HEK293 (cell line): ENCODE data around the gene FHIT.

Experiments
- CTCF ChIA-PET: fragments of 350-600 bp; formaldehyde crosslinking; extraction: SDS; loops from one replicate; lab custom pipeline; 2021; ENCODE audit warnings: antibody characterized with exemption; lab: Yijun Ruan, JAX
- POLR2A ChIA-PET: fragments of 300-600 bp; formaldehyde crosslinking; extraction: SDS; loops from one replicate; lab custom pipeline; 2020; ENCODE audit warnings: antibody characterized with exemption, inconsistent platforms; lab: Yijun Ruan, JAX
- H3K27ac ChIP-seq: fragments of 200-500 bp; sonication (Bioruptor generic); 2 replicates; pipeline ENCODE4 v1.5.1; 2014; ENCODE audit warnings: low read depth, low read length, control low read depth, inconsistent platforms; ENCODE audit errors: extremely low read depth
- H3K36me3 ChIP-seq, 2 experiments: fragments of 200-500 bp in 1 of 2; sonication (Bioruptor generic) in 1 of 2; 1 replicate in 1 of 2; 2 replicates in 1 of 2; pipeline ENCODE4 v1.5.1; 2014 to 2017; ENCODE audit warnings: inconsistent platforms in 2 of 2, low read length in 2 of 2; ENCODE audit not compliant: control insufficient read depth in 2 of 2, insufficient read depth in 1 of 2
- H3K4me1 ChIP-seq: fragments of 200-500 bp; sonication (Bioruptor generic); 2 replicates; pipeline ENCODE4 v1.5.1; 2014; ENCODE audit warnings: mild to moderate bottlenecking, low read length, inconsistent platforms; ENCODE audit not compliant: control insufficient read depth, insufficient read depth
- H3K4me3 ChIP-seq: 2 replicates; pipeline ENCODE4 v1.5.1; 2011; ENCODE audit warnings: low read depth, mild to moderate bottlenecking, control low read depth, low read length, moderate library complexity
- H3K9me3 ChIP-seq: fragments of 200-500 bp; sonication (Bioruptor generic); 2 replicates; pipeline ENCODE4 v1.5.1; 2014; ENCODE audit warnings: low read depth, low read length, inconsistent platforms; ENCODE audit not compliant: control insufficient read depth, insufficient read depth
- CTCF ChIP-seq: fragments of 450-650 bp; formaldehyde crosslinking; IDR thresholded peaks from 2 replicates; pipeline ENCODE4 v1.5.1; 2016; ENCODE audit warnings: missing biosample characterization, missing genetic modification characterization
- ELK4 ChIP-seq: IDR thresholded peaks from 2 replicates; pipeline ENCODE4 v1.6.1; 2011; ENCODE audit warnings: mild to moderate bottlenecking, low read depth, low read length, borderline replicate concordance
- GLIS1 ChIP-seq: fragments of 450-650 bp; formaldehyde crosslinking; IDR thresholded peaks from 2 replicates; pipeline ENCODE4 v1.5.1; 2016; ENCODE audit warnings: missing biosample characterization, missing genetic modification characterization
- PRDM6 ChIP-seq: fragments of 450-650 bp; formaldehyde crosslinking; IDR thresholded peaks from 2 replicates; pipeline ENCODE4 v1.5.1; 2017; ENCODE audit warnings: missing biosample characterization, missing genetic modification characterization
- YY2 ChIP-seq: fragments of 450-650 bp; formaldehyde crosslinking; IDR thresholded peaks from 2 replicates; pipeline ENCODE4 v1.5.1; 2016; ENCODE audit warnings: missing biosample characterization, missing genetic modification characterization
- ZBTB1 ChIP-seq: fragments of 450-650 bp; formaldehyde crosslinking; IDR thresholded peaks from 2 replicates; pipeline ENCODE4 v1.5.1; 2016; ENCODE audit warnings: missing biosample characterization, missing genetic modification characterization
- ZBTB44 ChIP-seq: fragments of 450-650 bp; IDR thresholded peaks from 2 replicates; pipeline ENCODE4 v1.5.1; 2018; ENCODE audit warnings: missing biosample characterization, mild to moderate bottlenecking, missing genetic modification characterization
- ZNF280C ChIP-seq: fragments of 450-650 bp; formaldehyde crosslinking; IDR thresholded peaks from 2 replicates; pipeline ENCODE4 v1.5.1; 2016; ENCODE audit warnings: missing biosample characterization, missing genetic modification characterization
- ZNF302 ChIP-seq: fragments of 450-650 bp; formaldehyde crosslinking; IDR thresholded peaks from 2 replicates; pipeline ENCODE4 v1.5.1; 2016; ENCODE audit warnings: missing biosample characterization, missing genetic modification characterization, low read depth
- ZNF311 ChIP-seq: fragments of 450-650 bp; formaldehyde crosslinking; IDR thresholded peaks from 2 replicates; pipeline ENCODE4 v1.5.1; 2017; ENCODE audit warnings: missing biosample characterization, missing genetic modification characterization, borderline replicate concordance
- ZNF510 ChIP-seq: fragments of 450-650 bp; formaldehyde crosslinking; IDR thresholded peaks from 2 replicates; pipeline ENCODE4 v1.5.1; 2018; ENCODE audit warnings: mild to moderate bottlenecking, missing genetic modification characterization, missing biosample characterization; ENCODE audit not compliant: insufficient replicate concordance
- ZNF585B ChIP-seq: fragments of 450-650 bp; formaldehyde crosslinking; IDR thresholded peaks from 2 replicates; pipeline ENCODE4 v1.5.1; 2016; ENCODE audit warnings: missing biosample characterization, missing genetic modification characterization
- ZNF658 ChIP-seq: fragments of 450-650 bp; formaldehyde crosslinking; IDR thresholded peaks from 2 replicates; pipeline ENCODE4; 2016; ENCODE audit warnings: missing biosample characterization, missing genetic modification characterization
- ZNF768 ChIP-seq: fragments of 450-650 bp; formaldehyde crosslinking; IDR thresholded peaks from 2 replicates; pipeline ENCODE4 v1.5.1; 2018; ENCODE audit warnings: missing biosample characterization, mild to moderate bottlenecking, missing genetic modification characterization
- TF ChIP-seq, protein P1 (sequence below): fragments of 450-650 bp; formaldehyde crosslinking; IDR thresholded peaks from 2 replicates; pipeline ENCODE4 v1.5.1; 2016; ENCODE audit warnings: missing biosample characterization, missing genetic modification characterization
- TF ChIP-seq, protein P2 (sequence below): fragments of 450-650 bp; formaldehyde crosslinking; IDR thresholded peaks from 2 replicates; pipeline ENCODE4 v1.5.1; 2016; ENCODE audit warnings: missing biosample characterization, missing genetic modification characterization
- TF ChIP-seq, protein P3 (sequence below): fragments of 450-650 bp; formaldehyde crosslinking; IDR thresholded peaks from 2 replicates; pipeline ENCODE4 v1.5.1; 2016; ENCODE audit warnings: missing biosample characterization, missing genetic modification characterization, borderline replicate concordance
- TF ChIP-seq, protein P4 (sequence below): fragments of 450-650 bp; formaldehyde crosslinking; IDR thresholded peaks from 2 replicates; pipeline ENCODE4 v1.5.1; 2016; ENCODE audit warnings: missing biosample characterization, missing genetic modification characterization, low read depth

FHIT gene

DNA sequence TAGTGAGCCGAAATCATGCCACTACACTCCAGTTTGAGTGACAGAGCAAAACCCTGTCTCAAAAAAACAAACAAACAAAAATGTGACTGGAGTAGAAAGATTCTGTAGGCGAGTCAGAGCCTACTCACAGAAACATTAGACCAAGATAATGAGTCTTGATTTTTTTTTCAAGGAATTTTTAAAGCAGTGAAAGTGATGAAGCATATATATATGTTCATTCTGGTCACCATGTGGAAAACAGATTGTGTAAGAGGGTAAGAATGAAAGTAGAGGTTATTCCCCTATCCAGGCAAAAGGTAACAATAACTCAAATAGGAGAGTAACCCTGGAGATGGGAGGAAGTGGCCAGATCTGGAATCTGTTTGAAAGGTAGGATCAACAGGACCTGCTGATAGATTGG, 26.2 kb upstream of the FHIT start:
- POLR2A ChIA-PET: no interaction called here
- TF ChIP-seq ZBTB44 (tag by site-specific recombination) (no peak), ZNF658 (tag by site-specific recombination) (no peak), ZNF510 (tag by site-specific recombination) (no peak), ZNF585B (tag by site-specific recombination) (no peak), ZNF302 (no peak), ZBTB1 (no peak), GLIS1 (tag by site-specific recombination) (no peak), ZNF280C (tag by site-specific recombination) (no peak), YY2 (tag by site-specific recombination) (no peak), ZNF311 (tag by site-specific recombination) (no peak), ZNF768 (no peak), PRDM6 (no peak), ELK4 (no peak), CTCF (tag by site-specific recombination) (no peak)
- TF ChIP-seq, protein P1, sequence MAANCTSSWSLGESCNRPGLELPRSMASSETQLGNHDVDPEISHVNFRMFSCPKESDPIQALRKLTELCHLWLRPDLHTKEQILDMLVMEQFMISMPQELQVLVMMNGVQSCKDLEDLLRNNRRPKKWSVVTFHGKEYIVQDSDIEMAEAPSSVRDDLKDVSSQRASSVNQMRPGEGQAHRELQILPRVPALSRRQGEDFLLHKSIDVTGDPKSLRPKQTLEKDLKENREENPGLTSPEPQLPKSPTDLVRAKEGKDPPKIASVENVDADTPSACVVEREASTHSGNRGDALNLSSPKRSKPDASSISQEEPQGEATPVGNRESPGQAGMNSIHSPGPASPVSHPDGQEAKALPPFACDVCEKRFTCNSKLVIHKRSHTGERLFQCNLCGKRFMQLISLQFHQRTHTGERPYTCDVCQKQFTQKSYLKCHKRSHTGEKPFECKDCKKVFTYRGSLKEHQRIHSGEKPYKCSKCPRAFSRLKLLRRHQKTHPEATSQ: no peak
- TF ChIP-seq, protein P2, sequence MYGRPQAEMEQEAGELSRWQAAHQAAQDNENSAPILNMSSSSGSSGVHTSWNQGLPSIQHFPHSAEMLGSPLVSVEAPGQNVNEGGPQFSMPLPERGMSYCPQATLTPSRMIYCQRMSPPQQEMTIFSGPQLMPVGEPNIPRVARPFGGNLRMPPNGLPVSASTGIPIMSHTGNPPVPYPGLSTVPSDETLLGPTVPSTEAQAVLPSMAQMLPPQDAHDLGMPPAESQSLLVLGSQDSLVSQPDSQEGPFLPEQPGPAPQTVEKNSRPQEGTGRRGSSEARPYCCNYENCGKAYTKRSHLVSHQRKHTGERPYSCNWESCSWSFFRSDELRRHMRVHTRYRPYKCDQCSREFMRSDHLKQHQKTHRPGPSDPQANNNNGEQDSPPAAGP (tag by site-specific recombination): no peak
- TF ChIP-seq, protein P3, sequence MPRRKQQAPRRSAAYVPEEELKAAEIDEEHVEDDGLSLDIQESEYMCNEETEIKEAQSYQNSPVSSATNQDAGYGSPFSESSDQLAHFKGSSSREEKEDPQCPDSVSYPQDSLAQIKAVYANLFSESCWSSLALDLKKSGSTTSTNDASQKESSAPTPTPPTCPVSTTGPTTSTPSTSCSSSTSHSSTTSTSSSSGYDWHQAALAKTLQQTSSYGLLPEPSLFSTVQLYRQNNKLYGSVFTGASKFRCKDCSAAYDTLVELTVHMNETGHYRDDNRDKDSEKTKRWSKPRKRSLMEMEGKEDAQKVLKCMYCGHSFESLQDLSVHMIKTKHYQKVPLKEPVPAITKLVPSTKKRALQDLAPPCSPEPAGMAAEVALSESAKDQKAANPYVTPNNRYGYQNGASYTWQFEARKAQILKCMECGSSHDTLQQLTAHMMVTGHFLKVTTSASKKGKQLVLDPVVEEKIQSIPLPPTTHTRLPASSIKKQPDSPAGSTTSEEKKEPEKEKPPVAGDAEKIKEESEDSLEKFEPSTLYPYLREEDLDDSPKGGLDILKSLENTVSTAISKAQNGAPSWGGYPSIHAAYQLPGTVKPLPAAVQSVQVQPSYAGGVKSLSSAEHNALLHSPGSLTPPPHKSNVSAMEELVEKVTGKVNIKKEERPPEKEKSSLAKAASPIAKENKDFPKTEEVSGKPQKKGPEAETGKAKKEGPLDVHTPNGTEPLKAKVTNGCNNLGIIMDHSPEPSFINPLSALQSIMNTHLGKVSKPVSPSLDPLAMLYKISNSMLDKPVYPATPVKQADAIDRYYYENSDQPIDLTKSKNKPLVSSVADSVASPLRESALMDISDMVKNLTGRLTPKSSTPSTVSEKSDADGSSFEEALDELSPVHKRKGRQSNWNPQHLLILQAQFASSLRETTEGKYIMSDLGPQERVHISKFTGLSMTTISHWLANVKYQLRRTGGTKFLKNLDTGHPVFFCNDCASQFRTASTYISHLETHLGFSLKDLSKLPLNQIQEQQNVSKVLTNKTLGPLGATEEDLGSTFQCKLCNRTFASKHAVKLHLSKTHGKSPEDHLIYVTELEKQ (tag by site-specific recombination): no peak
- TF ChIP-seq, protein P4, sequence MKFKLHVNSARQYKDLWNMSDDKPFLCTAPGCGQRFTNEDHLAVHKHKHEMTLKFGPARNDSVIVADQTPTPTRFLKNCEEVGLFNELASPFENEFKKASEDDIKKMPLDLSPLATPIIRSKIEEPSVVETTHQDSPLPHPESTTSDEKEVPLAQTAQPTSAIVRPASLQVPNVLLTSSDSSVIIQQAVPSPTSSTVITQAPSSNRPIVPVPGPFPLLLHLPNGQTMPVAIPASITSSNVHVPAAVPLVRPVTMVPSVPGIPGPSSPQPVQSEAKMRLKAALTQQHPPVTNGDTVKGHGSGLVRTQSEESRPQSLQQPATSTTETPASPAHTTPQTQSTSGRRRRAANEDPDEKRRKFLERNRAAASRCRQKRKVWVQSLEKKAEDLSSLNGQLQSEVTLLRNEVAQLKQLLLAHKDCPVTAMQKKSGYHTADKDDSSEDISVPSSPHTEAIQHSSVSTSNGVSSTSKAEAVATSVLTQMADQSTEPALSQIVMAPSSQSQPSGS (tag by site-specific recombination): no peak
- no peaks in the 10 kb centered on the region for H3K36me3 ChIP-seq
- no peak overlapping the region for H3K27ac ChIP-seq
- H3K4me1 ChIP-seq: no peaks in the 10 kb centered on the region
- H3K9me3 ChIP-seq: no peaks in the 10 kb centered on the region
- H3K4me3 ChIP-seq: no peak overlapping the region
- CTCF ChIA-PET: no interaction called here
